Fibroblast of villous mesenchyme (primary cell): ENCODE results near the gene SCTR. TPM values are rescaled to one million over a fixed set of nuclear protein-coding genes. Genes with fewer than 3 reads are reported as not detected.

Source experiments
- DNase-seq: peaks from one replicate; pipeline ENCODE4 v3.0.0-alpha.2; 2010; ENCODE audit warnings: low read depth
- H3K4me3 ChIP-seq: 2 replicates; pipeline ENCODE4 v1.5.1; 2011; ENCODE audit warnings: low read depth, mild to moderate bottlenecking, low read length
- total RNA-seq: library from RNA; depleted of rRNA; stranded (reverse); fragments of >200 nt; gene quantifications from 2 replicates; pipeline ENCODE4 v1.2.3, GENCODE V29; 2012
- TF ChIP-seq, protein P1 (sequence below): IDR thresholded peaks from 2 replicates; pipeline ENCODE4 v1.5.1; 2012; ENCODE audit warnings: low read depth, mild to moderate bottlenecking, low read length; ENCODE audit not compliant: insufficient read depth

Gene SCTR
- total RNA-seq, 1 donor = not detected

DNA sequence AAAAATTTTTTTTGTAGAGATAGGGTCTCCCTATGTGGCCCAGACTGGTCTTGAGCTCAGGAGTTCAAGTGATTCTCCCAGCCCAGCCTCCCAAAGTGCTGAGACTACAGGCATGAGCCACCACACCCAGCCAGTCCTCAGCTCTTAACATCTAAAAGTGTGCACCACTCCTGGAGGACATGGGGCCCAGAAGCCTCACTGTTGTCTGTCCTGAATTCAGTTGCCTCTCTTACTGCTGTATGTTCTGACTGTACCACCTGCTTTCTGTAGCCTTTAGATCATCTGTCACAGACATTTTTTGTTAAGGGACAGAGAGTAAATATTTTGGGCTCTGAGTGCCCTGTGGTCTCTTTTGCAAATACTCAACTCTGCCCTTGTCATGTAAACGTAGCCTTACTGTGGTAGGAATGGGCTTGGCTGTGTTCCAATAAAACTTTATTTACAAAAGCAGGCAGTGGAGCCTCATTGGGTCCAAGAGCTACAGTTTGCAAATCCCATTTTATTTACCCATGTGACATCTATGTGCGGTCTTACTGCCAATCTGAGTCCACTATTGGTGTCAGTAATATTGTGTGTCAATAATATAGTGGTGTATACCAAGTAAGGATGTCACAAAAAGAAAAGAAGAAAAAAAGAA is 54.5 kb downstream of the SCTR start:
- no peak for DNase-seq
- H3K4me3 ChIP-seq = no peak overlapping the region
- TF ChIP-seq, protein P1, sequence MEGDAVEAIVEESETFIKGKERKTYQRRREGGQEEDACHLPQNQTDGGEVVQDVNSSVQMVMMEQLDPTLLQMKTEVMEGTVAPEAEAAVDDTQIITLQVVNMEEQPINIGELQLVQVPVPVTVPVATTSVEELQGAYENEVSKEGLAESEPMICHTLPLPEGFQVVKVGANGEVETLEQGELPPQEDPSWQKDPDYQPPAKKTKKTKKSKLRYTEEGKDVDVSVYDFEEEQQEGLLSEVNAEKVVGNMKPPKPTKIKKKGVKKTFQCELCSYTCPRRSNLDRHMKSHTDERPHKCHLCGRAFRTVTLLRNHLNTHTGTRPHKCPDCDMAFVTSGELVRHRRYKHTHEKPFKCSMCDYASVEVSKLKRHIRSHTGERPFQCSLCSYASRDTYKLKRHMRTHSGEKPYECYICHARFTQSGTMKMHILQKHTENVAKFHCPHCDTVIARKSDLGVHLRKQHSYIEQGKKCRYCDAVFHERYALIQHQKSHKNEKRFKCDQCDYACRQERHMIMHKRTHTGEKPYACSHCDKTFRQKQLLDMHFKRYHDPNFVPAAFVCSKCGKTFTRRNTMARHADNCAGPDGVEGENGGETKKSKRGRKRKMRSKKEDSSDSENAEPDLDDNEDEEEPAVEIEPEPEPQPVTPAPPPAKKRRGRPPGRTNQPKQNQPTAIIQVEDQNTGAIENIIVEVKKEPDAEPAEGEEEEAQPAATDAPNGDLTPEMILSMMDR = no peak

DNA sequence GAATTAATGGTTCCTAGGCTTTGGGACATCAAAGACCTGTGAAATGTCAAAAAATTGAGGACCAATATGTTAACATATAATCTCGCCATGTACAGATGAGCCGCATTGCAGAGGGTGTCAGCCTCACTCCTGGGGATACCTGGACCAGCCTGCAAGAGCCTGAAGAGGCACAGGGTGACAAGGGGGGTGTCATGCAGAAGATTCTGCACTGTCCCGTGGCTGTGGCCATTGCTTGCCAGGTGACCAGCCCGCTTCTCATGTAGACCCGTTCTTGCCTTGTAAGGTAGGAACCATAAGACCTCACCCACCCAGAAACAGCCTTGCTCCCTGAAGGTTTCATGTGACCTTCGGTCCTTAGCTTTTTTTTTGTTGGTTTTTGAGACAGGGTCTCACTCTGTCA is 55.2 kb downstream of the SCTR start:
- no peak for DNase-seq
- no peak overlapping the region for H3K4me3 ChIP-seq
- TF ChIP-seq, protein P1 = no peak

- DNase-seq = no peak
- H3K4me3 ChIP-seq = no peak overlapping the region
- TF ChIP-seq, protein P1 = no peak
These were observed 55.9 kb downstream of the SCTR start for GRCh38 chr2:119468154-119468955.

DNA sequence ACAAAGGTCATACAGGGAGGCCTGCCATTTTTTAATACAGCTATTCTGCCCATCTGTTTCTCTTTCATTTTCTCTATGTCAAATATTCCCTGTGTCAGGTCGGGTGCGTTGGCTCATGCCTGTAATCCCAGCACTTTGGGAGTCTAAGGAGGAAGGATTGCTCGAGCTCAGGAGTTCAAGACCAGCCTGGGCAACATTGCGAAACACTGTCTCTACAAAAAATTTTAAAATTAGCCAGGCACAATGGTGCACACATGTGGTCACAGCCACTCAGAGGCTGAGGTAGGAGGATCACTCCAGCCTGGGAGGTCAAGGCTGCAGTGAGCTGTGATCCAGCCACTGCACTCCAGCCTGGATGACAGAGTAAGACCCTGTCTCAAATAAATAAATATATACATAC is 57.9 kb downstream of the SCTR start:
- TF ChIP-seq, protein P1 = no peak
- H3K4me3 ChIP-seq = no peak overlapping the region
- DNase-seq = no peak

- TF ChIP-seq, protein P1 = no peak
- DNase-seq = no peak
- no peak overlapping the region for H3K4me3 ChIP-seq
These were observed 58.6 kb downstream of the SCTR start for GRCh38 chr2:119465687-119466086.

DNA sequence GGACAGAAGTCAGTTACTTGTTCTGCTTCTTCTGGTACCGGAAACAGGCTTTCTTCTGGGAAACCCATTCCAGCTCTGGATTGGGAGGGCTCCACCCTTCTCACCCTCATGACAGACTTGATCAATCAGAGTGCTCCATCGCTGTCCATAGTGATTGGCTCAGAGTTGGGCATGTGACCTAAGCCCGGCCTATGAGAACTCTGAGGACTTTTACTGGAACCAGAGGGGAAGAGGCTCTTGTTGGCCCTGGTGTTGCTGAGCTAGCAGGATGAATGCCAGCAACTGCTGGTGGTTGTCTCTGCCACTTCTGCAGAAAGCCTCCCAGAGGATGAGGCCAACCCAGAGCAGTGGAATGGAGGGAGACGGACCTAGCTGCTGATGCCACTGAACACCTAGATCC is 59.3 kb downstream of the SCTR start:
- TF ChIP-seq, protein P1 = no peak
- no peak overlapping the region for H3K4me3 ChIP-seq
- no peak for DNase-seq

DNA sequence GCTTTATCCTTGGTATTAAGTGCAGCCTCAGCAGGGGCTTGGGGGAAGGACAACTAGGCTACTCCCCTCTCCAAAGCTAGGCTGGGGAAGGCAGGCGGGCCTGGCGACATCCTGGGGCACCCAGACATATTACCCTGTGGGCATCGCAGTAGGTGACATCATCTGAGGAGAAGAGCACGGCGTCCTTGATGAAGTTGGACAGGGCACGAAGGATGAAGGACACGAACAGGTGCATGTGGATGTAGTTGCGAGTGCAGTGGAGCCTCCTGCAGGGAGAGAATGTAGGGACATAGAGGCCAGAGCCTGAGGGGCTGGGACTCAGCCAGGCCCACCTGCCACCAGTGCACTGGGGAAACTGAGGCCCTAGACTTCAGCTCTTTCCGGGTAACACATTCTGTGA is 60.3 kb downstream of the SCTR start:
- H3K4me3 ChIP-seq = no peak overlapping the region
- DNase-seq = no peak
- TF ChIP-seq, protein P1 = no peak
